Upper lobe of right lung (tissue), 1 donor: ENCODE measurements around the gene ZKSCAN1. TPM values are rescaled to one million over a fixed set of nuclear protein-coding genes. Genes with fewer than 3 reads are reported as not detected.

ENCODE experiments used
- ATAC-seq: fragments of 200-7000 bp; cut with Tn5 transposase; one replicate; pipeline ENCODE4 v1.9.1; 2020; ENCODE audit warnings: mild to moderate bottlenecking, moderate library complexity
- DNase-seq: peaks from one replicate; pipeline ENCODE4 v3.0.0-alpha.2; 2020
- H3K27ac ChIP-seq: fragments of 200-600 bp; one replicate; pipeline ENCODE4 v1.8.0; 2022
- H3K27me3 ChIP-seq: fragments of 200-600 bp; one replicate; pipeline ENCODE4 v1.8.0; 2022; ENCODE audit warnings: mild to moderate bottlenecking
- H3K36me3 ChIP-seq: fragments of 200-600 bp; one replicate; pipeline ENCODE4 v1.8.0; 2022
- H3K4me1 ChIP-seq: fragments of 200-600 bp; one replicate; pipeline ENCODE4 v1.8.0; 2022
- H3K4me3 ChIP-seq: fragments of 200-600 bp; one replicate; pipeline ENCODE4 v1.8.0; 2022; ENCODE audit warnings: mild to moderate bottlenecking
- H3K9me3 ChIP-seq: fragments of 200-600 bp; one replicate; pipeline ENCODE4 v1.8.0; 2022
- CTCF ChIP-seq: fragments of 200-600 bp; IDR thresholded peaks from one replicate; pipeline ENCODE4 v1.8.0; 2022; ENCODE audit warnings: antibody characterized with exemption
- intact Hi-C: fragments of 100-400 bp; cut with DNase I; formaldehyde crosslinking; loops from one replicate; pipeline ENCODE4 v1.11.0; 2022
- total RNA-seq: library from RNA; stranded (reverse); fragmentation: NEBNext Ultra II Directional; extraction: Animal tissue kit (Norgen Biotek cat#: 25700); gene quantifications from one replicate; pipeline ENCODE4 v1.2.1, GENCODE V29; 2021
- donor health status: DM: no; HTN: yes; CAD: no; lungs with severe emphysema.

ZKSCAN1 gene
- total RNA-seq, 1 donor from 2014 or later = 57.5 TPM

DNA sequence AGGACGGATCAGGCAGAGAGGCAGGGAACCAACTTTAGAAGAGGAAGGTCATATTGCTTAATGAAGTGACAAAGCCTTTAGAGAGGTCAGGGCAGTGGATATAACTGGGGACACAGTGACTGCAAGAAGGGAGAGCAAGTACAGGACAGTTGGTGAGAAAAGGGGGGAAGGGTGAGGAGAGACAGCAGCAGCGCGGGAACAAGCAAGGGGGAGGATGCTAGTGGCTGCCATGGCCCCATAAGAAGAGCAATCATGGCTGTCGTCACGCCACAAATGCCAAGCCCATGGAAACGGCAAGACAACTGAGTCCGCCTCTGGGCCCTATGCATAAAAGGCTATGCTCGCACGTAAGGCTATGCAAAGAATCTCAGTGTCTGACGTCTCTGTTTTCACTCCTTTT lies 57.1 kb downstream of the ZKSCAN1 start:
- no peaks in the 10 kb centered on the region for H3K4me1 ChIP-seq
- peaks cover 82% of the 10 kb centered on the region for H3K36me3 ChIP-seq
- no peak for TF ChIP-seq CTCF
- H3K27me3 ChIP-seq = no peaks in the 10 kb centered on the region
- DNase-seq (no peak), ATAC-seq (no peak)
- no peak overlapping the region for H3K4me3 ChIP-seq
- no peak overlapping the region for H3K27ac ChIP-seq
- intact Hi-C loops = no loop called here
- H3K9me3 ChIP-seq = peaks cover 16% of the 10 kb centered on the region

GRCh38 chr7:100074841-100075240 lies 59.4 kb downstream of the ZKSCAN1 start:
- TF ChIP-seq CTCF = no peak

GRCh38 chr7:100075418-100075817 lies 60.0 kb downstream of the ZKSCAN1 start:
- Histone ChIP-seq H3K9me3 (peaks cover 16% of the 10 kb centered on the region), H3K36me3 (peaks cover 93% of the 10 kb centered on the region), H3K4me3 (no peak overlapping the region), H3K4me1 (peaks cover 4% of the 10 kb centered on the region), H3K27me3 (no peaks in the 10 kb centered on the region), H3K27ac (no peak overlapping the region)
- intact Hi-C loops = no loop called here
- TF ChIP-seq CTCF = no peak
- ATAC-seq (no peak), DNase-seq (no peak)

More at GRCh38 chr7:100074841-100075240, 59.4 kb downstream of the ZKSCAN1 start:
- H3K9me3 ChIP-seq = peaks cover 16% of the 10 kb centered on the region
- intact Hi-C loops = no loop called here
- H3K27ac ChIP-seq = no peak overlapping the region
- no peaks in the 10 kb centered on the region for H3K27me3 ChIP-seq
- no peaks in the 10 kb centered on the region for H3K4me1 ChIP-seq
- ATAC-seq (no peak), DNase-seq (no peak)
- no peak overlapping the region for H3K4me3 ChIP-seq
- H3K36me3 ChIP-seq = peaks cover 96% of the 10 kb centered on the region

DNA sequence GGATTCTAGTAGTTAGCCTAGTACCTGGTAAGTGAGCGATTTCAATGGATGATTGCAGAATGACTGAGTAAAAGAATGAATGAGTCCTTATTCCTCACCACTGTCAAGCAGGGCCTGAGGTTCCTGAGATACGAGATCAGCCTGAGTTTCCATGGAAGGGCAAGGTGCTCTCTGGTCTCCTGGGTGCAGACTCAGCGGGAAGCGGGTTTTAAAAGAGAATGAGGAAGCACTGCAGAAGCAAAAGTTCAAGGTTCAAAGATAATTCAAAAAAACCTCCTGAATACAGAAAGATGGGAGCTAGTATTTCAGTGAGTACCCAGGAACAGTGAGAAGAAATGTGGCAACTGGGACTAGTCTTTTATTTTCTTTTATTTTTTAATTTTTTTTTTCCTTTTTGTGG lies 61.8 kb downstream of the ZKSCAN1 start:
- no peak for DNase-seq
- peaks cover 75% of the 10 kb centered on the region for H3K36me3 ChIP-seq

DNA sequence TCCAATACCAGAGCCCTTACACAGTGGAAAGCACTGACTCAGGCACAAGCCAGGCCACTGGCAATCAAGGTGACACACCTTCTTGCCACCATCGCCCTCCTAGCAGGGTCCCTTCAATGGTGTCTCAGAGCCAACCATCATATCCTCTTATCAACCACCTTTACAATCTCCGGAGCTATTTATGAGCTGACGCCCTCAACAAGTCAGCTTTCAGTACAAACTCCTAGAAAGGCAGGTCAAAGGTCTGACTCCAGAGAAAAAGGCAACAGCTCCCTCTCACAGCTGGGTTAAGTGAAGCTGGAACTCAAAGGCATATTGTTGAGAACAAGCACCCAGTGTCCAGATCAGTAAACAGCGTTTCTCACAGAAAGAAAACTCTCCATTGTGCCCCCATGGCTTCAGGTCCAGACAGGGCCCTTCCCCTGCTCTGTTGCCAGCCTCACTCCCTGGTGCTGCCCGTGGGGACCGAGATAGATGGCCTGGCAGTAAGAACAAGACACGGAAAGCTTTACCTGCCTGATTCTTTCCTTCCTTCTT lies 63.7 kb downstream of the ZKSCAN1 start:
- intact Hi-C loops = no loop called here
- DNase-seq (no peak), ATAC-seq (no peak)
- TF ChIP-seq CTCF = no peak
- H3K4me3 ChIP-seq = no peak overlapping the region
- H3K4me1 ChIP-seq = peaks cover 15% of the 10 kb centered on the region
- H3K9me3 ChIP-seq = no peaks in the 10 kb centered on the region
- H3K27ac ChIP-seq = no peak overlapping the region
- H3K27me3 ChIP-seq = no peaks in the 10 kb centered on the region
- peaks cover 56% of the 10 kb centered on the region for H3K36me3 ChIP-seq

More for the DNA sequence above, 61.8 kb downstream of the ZKSCAN1 start:
- TF ChIP-seq CTCF = no peak
- no peaks in the 10 kb centered on the region for H3K9me3 ChIP-seq
- intact Hi-C loops = no loop called here
- H3K27ac ChIP-seq = no peak overlapping the region
- no peaks in the 10 kb centered on the region for H3K27me3 ChIP-seq
- H3K4me1 ChIP-seq = peaks cover 8% of the 10 kb centered on the region
- no peak for ATAC-seq
- H3K4me3 ChIP-seq = no peak overlapping the region
